ENCODE measurements around the gene TSPAN5.

- TF ChIP-seq CTCF (IDR thresholded peaks at IDR 0.05) (no peak), POLR2AphosphoS5 (IDR thresholded peaks at IDR 0.05) (no peak)
Observed at GRCh38 chr4:98555798-98556445, 102.5 kb downstream of the TSPAN5 start.

Data from breast epithelium (tissue), 3 donors.